Fibroblast of mammary gland (primary cell): ENCODE data around the gene NEDD4L.
A peak's percentile ranks its signal among the peaks of the same experiment; 100 is the strongest.

Experiments used
- DNase-seq: peaks from one replicate; pipeline ENCODE4 v3.0.0-alpha.2; 2010; ENCODE audit warnings: low read depth
- H3K4me3 ChIP-seq: 2 replicates; pipeline ENCODE4 v1.5.1; 2011; ENCODE audit warnings: low read depth, mild to moderate bottlenecking, low read length, moderate library complexity; ENCODE audit not compliant: control insufficient read depth
- TF ChIP-seq, protein P1 (sequence below): conservative IDR thresholded peaks from 2 replicates; pipeline ENCODE4 v1.5.1; 2011; ENCODE audit warnings: low read depth, low read length, inconsistent platforms; ENCODE audit not compliant: control insufficient read depth, insufficient read depth

NEDD4L gene

DNA sequence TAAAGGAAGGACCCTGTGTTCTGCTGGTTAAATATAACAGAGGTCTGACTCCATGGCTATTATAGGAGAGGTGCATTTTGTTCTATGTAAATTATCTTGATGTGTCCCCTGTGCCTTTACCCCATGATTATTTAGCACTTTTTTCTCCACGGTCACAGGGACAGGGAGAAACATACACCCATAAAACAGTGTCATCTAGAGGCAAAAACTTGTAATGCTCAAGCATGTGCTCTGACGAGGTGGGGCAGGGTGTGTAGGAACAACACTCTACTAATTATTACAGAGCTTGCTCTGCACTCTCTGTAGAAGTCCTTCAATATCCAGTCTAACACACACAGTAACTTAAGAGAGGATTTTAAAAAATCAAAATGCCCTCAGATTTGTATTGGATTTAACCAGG is 187.9 kb downstream of the NEDD4L start:
- no peak overlapping the region for H3K4me3 ChIP-seq
- TF ChIP-seq, protein P1, sequence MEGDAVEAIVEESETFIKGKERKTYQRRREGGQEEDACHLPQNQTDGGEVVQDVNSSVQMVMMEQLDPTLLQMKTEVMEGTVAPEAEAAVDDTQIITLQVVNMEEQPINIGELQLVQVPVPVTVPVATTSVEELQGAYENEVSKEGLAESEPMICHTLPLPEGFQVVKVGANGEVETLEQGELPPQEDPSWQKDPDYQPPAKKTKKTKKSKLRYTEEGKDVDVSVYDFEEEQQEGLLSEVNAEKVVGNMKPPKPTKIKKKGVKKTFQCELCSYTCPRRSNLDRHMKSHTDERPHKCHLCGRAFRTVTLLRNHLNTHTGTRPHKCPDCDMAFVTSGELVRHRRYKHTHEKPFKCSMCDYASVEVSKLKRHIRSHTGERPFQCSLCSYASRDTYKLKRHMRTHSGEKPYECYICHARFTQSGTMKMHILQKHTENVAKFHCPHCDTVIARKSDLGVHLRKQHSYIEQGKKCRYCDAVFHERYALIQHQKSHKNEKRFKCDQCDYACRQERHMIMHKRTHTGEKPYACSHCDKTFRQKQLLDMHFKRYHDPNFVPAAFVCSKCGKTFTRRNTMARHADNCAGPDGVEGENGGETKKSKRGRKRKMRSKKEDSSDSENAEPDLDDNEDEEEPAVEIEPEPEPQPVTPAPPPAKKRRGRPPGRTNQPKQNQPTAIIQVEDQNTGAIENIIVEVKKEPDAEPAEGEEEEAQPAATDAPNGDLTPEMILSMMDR: peak; percentile 34
- peak; percentile 29 for DNase-seq

DNA sequence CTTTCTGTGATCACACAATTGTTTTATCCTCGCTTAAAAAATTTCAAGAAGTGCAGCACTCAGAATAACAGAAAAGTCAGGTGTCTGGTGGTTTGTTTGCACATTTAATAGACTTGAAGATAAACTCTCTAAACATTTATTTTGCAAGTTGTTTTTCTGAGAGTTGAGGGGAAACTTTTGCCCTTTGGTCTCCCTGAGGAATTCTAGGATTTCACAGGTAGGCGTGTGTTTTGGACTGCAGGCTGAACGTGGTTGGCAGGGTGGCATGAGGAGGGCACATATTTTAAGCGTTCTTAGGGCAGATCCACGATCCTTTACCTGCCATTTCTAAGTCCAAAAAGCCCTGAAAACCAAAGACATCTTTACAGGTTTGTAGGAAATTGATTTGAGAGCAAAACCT is 188.6 kb downstream of the NEDD4L start:
- H3K4me3 ChIP-seq: no peak overlapping the region

DNA sequence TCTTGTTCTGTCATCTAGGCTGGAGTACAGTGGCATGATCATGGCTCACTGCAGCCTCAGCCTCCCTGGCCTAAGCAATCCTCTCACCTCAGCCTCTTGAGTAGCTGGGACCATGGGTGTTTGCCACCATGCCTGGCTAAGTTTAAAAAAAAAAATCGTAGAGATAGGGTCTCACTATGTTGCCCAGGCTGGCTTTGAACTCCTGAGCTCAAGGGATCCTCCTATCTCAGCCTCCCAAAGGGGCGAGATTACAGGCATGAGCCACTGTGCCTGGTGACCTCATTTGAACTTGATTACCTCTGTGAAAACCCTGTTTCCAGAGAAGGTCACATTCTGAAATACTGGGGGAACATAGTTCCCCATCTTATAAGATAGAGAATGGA is 190.3 kb downstream of the NEDD4L start:
- H3K4me3 ChIP-seq: no peak overlapping the region
- no peak for DNase-seq
- TF ChIP-seq, protein P1: no peak

More for the DNA sequence above, 188.6 kb downstream of the NEDD4L start:
- TF ChIP-seq, protein P1: no peak
- no peak for DNase-seq

DNA sequence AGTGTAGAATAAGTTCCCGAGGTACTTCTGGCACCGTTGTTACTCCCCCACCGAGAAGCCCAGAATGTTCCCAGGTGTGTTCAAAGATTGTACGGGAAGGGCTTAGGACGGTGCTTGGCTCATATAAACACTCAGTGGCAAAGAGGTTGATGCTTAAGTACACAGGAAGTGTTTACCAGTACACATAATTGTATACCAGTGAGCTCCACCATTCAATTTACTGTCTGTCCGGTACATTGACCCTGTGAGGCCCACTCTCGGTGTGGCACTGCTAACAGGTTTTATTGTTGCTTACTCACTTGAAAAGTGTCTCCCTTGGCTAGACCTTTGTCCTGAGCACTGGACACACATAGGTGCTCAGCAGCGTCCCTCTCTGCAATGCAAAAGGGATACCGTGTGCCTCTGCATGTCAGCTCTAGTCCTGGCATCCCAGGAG is 191.0 kb downstream of the NEDD4L start:
- DNase-seq: no peak

DNA sequence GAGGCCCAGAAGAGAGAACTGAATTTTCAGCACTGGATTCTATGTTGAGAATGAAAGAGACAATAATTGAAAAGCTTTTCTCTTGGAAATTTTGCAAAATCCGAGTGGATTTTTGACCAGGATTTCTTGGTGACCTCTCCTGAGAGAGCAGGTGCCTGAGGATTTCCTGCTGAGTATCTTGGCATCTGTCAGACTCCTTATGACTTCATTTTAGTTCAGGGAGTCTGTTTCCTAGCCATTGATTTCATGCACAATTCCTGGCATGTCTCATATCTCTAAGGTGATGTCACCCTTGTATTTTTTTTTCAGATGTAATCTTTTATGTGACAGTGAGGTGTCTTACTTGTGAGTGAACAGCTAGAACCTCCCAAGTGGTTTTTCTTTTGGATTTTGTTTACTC is 195.9 kb downstream of the NEDD4L start:
- no peak overlapping the region for H3K4me3 ChIP-seq
- TF ChIP-seq, protein P1: no peak
- peak; percentile 11 for DNase-seq

More for the DNA sequence above, 191.0 kb downstream of the NEDD4L start:
- no peak overlapping the region for H3K4me3 ChIP-seq
- TF ChIP-seq, protein P1: no peak

DNA sequence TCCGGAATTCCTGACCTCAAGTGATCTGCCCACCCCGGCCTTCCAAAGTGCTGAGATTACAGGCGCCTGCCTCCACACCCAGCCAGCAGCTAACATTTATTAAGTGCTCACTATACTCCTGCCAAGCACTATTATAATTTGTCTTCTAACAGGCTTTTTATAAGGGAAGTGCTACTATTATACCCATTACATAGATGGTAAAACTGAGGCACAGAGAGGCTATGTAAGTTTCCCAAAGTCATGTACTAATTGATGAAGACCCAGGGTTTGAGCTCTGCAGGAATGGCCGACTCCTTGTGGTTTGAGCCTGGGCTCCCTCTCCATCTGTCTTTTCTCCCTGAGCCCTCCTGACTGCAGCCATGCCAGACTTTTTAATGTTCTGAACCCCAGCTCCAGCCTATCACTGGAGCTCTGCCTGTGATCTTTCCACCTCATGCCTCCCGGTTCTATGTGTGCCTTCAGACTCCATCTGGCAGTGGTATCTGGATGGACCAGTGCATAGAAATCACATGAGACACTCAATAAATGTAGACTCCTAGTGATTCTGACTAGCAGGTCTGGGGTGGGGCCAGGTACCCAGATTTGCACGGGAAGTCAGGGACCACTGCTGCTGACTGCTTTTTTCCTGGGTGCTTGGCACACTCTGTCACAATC is 197.1 kb downstream of the NEDD4L start:
- TF ChIP-seq, protein P1: no peak
- no peak overlapping the region for H3K4me3 ChIP-seq
- no peak for DNase-seq
